Keratinocyte (primary cell): ENCODE results near the gene CCDC158. TPM values are rescaled to one million over a fixed set of nuclear protein-coding genes. Genes with fewer than 3 reads are reported as not detected.

Source experiments
- DNase-seq: peaks from one replicate; pipeline ENCODE4 v3.0.0-alpha.2; 2011; ENCODE audit warnings: low read depth, missing footprints, low spot score
- FAIRE-seq: peaks from 2 replicates; lab custom pipeline; 2011; peaks lifted over from hg19 to GRCh38; lab: Jason Lieb, UNC
- H2AFZ ChIP-seq: 2 replicates; pipeline ENCODE4 v1.6.0; 2012; ENCODE audit warnings: low read length, control low read depth, inconsistent platforms; ENCODE audit not compliant: control insufficient read depth
- H3K27ac ChIP-seq: 2 replicates; pipeline ENCODE4 v1.5.1; 2011; ENCODE audit warnings: low read length; ENCODE audit not compliant: control insufficient read depth, insufficient read depth
- H3K27me3 ChIP-seq: 3 replicates; pipeline ENCODE4 v1.6.0; 2011; ENCODE audit warnings: low read length; ENCODE audit not compliant: control insufficient read depth, insufficient read depth; ENCODE audit errors: extremely low read depth
- H3K36me3 ChIP-seq, 2 experiments: 2 replicates in 1 of 2; 3 replicates in 1 of 2; pipeline ENCODE4 v1.5.1; 2011; ENCODE audit warnings: low read length in 2 of 2, mild to moderate bottlenecking in 1 of 2; ENCODE audit not compliant: control insufficient read depth in 2 of 2, insufficient read depth in 2 of 2; ENCODE audit errors: extremely low read depth in 1 of 2
- H3K4me1 ChIP-seq: 3 replicates; pipeline ENCODE4 v1.5.1; 2011; ENCODE audit warnings: low read length; ENCODE audit not compliant: control insufficient read depth, insufficient read depth; ENCODE audit errors: extremely low read depth
- H3K4me2 ChIP-seq: 3 replicates; pipeline ENCODE4 v1.6.0; 2011; ENCODE audit warnings: low read depth, low read length; ENCODE audit not compliant: control insufficient read depth, insufficient read depth; ENCODE audit errors: extremely low read depth
- H3K4me3 ChIP-seq, 3 experiments: fragments of 200-600 bp in 1 of 3; sonication (generic) in 1 of 3; 2 replicates in 2 of 3; 3 replicates in 1 of 3; pipeline ENCODE4 v1.5.1; 2011 to 2016; ENCODE audit warnings: low read length in 3 of 3, mild to moderate bottlenecking in 3 of 3, control low read depth in 2 of 3, inconsistent platforms in 1 of 3, low read depth in 1 of 3, mixed read lengths in 1 of 3, mixed run types in 1 of 3, moderate library complexity in 1 of 3; ENCODE audit not compliant: control insufficient read depth in 2 of 3, insufficient read depth in 2 of 3; ENCODE audit errors: extremely low read depth in 1 of 3
- H3K79me2 ChIP-seq: 2 replicates; pipeline ENCODE4 v1.6.0; 2012; ENCODE audit warnings: low read length; ENCODE audit not compliant: control insufficient read depth, insufficient read depth
- H3K9ac ChIP-seq: 3 replicates; pipeline ENCODE4 v1.6.0; 2011; ENCODE audit warnings: low read length; ENCODE audit not compliant: control insufficient read depth, insufficient read depth; ENCODE audit errors: extremely low read depth
- H3K9me1 ChIP-seq: 3 replicates; pipeline ENCODE4 v1.6.0; 2011; ENCODE audit warnings: low read length; ENCODE audit not compliant: control insufficient read depth, insufficient read depth; ENCODE audit errors: extremely low read depth
- H3K9me3 ChIP-seq: 2 replicates; pipeline ENCODE4 v1.5.1; 2012; ENCODE audit warnings: low read depth, low read length; ENCODE audit not compliant: control insufficient read depth
- H4K20me1 ChIP-seq: 3 replicates; pipeline ENCODE4 v1.6.0; 2011; ENCODE audit warnings: low read length; ENCODE audit not compliant: control insufficient read depth, insufficient read depth; ENCODE audit errors: extremely low read depth
- CTCF ChIP-seq, 3 experiments: IDR thresholded peaks in 1 of 3; conservative IDR thresholded peaks in 1 of 3; optimal IDR thresholded peaks in 1 of 3; 2 replicates in 2 of 3; 3 replicates in 1 of 3; pipeline versions ENCODE3 to v1.5.1; 2011; ENCODE audit warnings: low read length in 3 of 3, mild to moderate bottlenecking in 3 of 3, moderate library complexity in 2 of 3, control low read depth in 1 of 3, inconsistent platforms in 1 of 3; ENCODE audit not compliant: insufficient read depth in 2 of 3; ENCODE audit errors: extremely low read depth in 1 of 3
- EZH2 ChIP-seq: IDR thresholded peaks from one replicate; pipeline ENCODE4 v1.6.1; 2012; ENCODE audit warnings: inconsistent platforms, mild to moderate bottlenecking, low read length, moderate library complexity
- dilution Hi-C: fragments of 300-500 bp; cut with MboI; formaldehyde crosslinking; loops from one replicate; pipeline ENCODE4 v1.7.0; 2020; ENCODE audit warnings: low sequenced_read_pairs; ENCODE audit not compliant: extremely low pct_ligation_motif_present
- polyA plus RNA-seq, 5 experiments: library from polyadenylated mRNA; depleted of rRNA in 3 of 5; stranded (reverse) in 3 of 5; stranded (forward) in 1 of 5; unstranded in 1 of 5; fragments of >200 nt; gene quantifications; 1 replicate in 1 of 5; 2 replicates in 3 of 5; 3 replicates in 1 of 5; pipeline versions ENCODE4 v1.2.1 to v1.2.3, GENCODE V29; 2011 to 2012; ENCODE audit warnings: missing spikeins in 2 of 5, low read depth in 1 of 5, low replicate concordance in 1 of 5

Gene CCDC158
- polyA plus RNA-seq, 1 donor (not counting 4 experiments of a cell fraction or from before 2014, with no cell fraction given) = not detected

GRCh38 chr4:76439491-76439890 lies 18.6 kb upstream of the CCDC158 start:
- Histone ChIP-seq H2AFZ (no peak overlapping the region), H3K4me2 (no peak overlapping the region), H3K4me1 (no peaks in the 10 kb centered on the region), H3K9me1 (no peaks in the 10 kb centered on the region), H3K79me2 (no peaks in the 10 kb centered on the region), H3K9me3 (no peaks in the 10 kb centered on the region), H3K9ac (no peak overlapping the region), H3K27ac (no peak overlapping the region), H3K27me3 (peaks cover 9% of the 10 kb centered on the region), H3K36me3 (no peaks in the 10 kb centered on the region), H4K20me1 (no peaks in the 10 kb centered on the region), H3K4me3 (no peak overlapping the region)
- no peak for TF ChIP-seq CTCF (optimal IDR thresholded peaks at IDR 0.05 in 1 of 3, IDR thresholded peaks at IDR 0.05 in 1 of 3, conservative IDR thresholded peaks at IDR 0.05 in 1 of 3; ENCODE audit: extremely low read depth in 1 of 3, insufficient read depth in 2 of 3, low read length in 3 of 3)
- no peak for TF ChIP-seq EZH2
- dilution Hi-C loops = no loop called here
- no peak for DNase-seq
- no peak for FAIRE-seq

GRCh38 chr4:76435528-76436319 lies 14.8 kb upstream of the CCDC158 start:
- Histone ChIP-seq H3K27ac (no peak overlapping the region), H3K4me3 (no peak overlapping the region), H3K4me1 (no peaks in the 10 kb centered on the region), H4K20me1 (no peaks in the 10 kb centered on the region), H3K36me3 (no peaks in the 10 kb centered on the region), H3K9me3 (no peaks in the 10 kb centered on the region), H3K9me1 (no peaks in the 10 kb centered on the region), H3K4me2 (no peak overlapping the region), H3K9ac (no peak overlapping the region), H3K79me2 (no peaks in the 10 kb centered on the region), H3K27me3 (peaks cover 5% of the 10 kb centered on the region), H2AFZ (no peak overlapping the region)
- FAIRE-seq = peak; percentile 13
- TF ChIP-seq EZH2 (no peak), CTCF (optimal IDR thresholded peaks at IDR 0.05 in 1 of 3, IDR thresholded peaks at IDR 0.05 in 1 of 3, conservative IDR thresholded peaks at IDR 0.05 in 1 of 3; ENCODE audit: extremely low read depth in 1 of 3, insufficient read depth in 2 of 3, low read length in 3 of 3) (no peak)
- dilution Hi-C loops = no loop called here
- no peak for DNase-seq
